ENCODE measurements around the gene ACOT9. TPM values are rescaled to one million over a fixed set of nuclear protein-coding genes. Genes with fewer than 3 reads are reported as not detected.

The ACOT9 gene, protein sequence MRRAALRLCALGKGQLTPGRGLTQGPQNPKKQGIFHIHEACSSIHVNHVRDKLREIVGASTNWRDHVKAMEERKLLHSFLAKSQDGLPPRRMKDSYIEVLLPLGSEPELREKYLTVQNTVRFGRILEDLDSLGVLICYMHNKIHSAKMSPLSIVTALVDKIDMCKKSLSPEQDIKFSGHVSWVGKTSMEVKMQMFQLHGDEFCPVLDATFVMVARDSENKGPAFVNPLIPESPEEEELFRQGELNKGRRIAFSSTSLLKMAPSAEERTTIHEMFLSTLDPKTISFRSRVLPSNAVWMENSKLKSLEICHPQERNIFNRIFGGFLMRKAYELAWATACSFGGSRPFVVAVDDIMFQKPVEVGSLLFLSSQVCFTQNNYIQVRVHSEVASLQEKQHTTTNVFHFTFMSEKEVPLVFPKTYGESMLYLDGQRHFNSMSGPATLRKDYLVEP
- 99.1 TPM for total RNA-seq (ENCODE audit: unreplicated experiment)
- long read RNA-seq, transcript ACOT9-201 (15 exons, 1,675 nt) = major isoform, 62 of 90 reads
- long read RNA-seq, transcript ACOT9-204 (16 exons, 3,117 nt) = minor isoform, 8 of 90 reads
- long read RNA-seq, partial matches to known transcripts = 7 of 90 reads
- long read RNA-seq, other reads (novel, unspliced or antisense) = 13 of 90 reads

DNA sequence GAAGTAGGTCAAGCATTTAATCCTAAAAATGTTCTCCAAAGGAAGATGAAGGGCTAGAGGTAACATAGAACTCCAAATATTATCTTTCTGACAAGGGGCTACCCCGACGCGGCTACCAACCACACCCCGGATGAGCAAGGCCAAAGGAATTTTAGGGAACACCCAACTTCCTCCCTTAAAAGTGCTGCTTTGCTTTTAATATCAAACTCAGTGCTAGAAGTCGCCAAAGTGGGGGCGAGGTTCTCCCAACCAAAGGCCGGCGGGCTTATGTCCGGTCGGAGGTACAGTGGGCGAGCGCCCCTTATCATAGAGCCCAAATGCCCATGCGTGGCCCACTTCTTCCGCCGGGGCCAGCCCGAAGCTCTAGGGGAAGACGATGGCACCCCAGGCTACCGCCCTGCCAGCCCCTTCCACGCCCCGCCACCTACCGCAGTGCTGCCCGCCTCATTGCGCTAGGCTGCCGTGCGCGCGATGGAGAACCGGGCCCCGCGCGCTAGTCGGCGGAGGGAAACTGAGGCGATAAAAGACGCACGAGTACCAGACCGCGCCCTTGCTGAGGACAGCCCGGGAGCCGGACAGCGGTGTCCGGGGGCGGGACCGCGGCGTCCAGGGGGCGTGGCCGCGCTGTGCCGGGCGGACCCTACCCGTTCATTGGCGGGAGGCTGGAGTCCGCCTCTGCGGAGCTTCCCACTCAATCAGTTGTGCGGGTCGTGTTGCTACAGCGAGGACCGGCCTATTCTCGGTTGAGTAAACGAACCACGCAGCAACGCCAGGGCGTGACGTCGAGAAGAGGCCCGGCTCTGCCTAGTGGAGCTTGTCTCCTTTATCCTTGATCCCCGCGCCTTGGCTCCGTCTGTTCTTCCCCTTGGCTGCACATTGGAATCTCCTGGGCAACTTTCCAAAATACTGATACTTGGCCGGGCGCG lies at the start of gene ACOT9:
Gene ACOT9, minus strand, starts transcription at position 580 of the 926 bp plus-strand sequence. Its CDS starts 132 bp downstream, at position 448.
- DNase-seq (ENCODE audit: low spot score) = peak; percentile 76
- H3K36me3 Mint-ChIP-seq (ENCODE audit: low read depth, unreplicated experiment) = peaks cover 5% of the 10 kb centered on the region
- H3K27me3 Mint-ChIP-seq (ENCODE audit: unreplicated experiment) = peaks cover 11% of the 10 kb centered on the region
- H3K4me1 Mint-ChIP-seq (ENCODE audit: unreplicated experiment) = peaks cover 20% of the 10 kb centered on the region
- peak within 1 kb of the TSS; percentile 96 for H3K4me3 Mint-ChIP-seq (ENCODE audit: unreplicated experiment)
- H3K27ac Mint-ChIP-seq (ENCODE audit: unreplicated experiment) = peak within 1 kb of the TSS; percentile 95
- no peaks in the 10 kb centered on the region for H3K9me3 Mint-ChIP-seq (ENCODE audit: unreplicated experiment)
- TF ChIP-seq, protein P1, sequence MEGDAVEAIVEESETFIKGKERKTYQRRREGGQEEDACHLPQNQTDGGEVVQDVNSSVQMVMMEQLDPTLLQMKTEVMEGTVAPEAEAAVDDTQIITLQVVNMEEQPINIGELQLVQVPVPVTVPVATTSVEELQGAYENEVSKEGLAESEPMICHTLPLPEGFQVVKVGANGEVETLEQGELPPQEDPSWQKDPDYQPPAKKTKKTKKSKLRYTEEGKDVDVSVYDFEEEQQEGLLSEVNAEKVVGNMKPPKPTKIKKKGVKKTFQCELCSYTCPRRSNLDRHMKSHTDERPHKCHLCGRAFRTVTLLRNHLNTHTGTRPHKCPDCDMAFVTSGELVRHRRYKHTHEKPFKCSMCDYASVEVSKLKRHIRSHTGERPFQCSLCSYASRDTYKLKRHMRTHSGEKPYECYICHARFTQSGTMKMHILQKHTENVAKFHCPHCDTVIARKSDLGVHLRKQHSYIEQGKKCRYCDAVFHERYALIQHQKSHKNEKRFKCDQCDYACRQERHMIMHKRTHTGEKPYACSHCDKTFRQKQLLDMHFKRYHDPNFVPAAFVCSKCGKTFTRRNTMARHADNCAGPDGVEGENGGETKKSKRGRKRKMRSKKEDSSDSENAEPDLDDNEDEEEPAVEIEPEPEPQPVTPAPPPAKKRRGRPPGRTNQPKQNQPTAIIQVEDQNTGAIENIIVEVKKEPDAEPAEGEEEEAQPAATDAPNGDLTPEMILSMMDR (IDR thresholded peaks at IDR 0.05; ENCODE audit: unreplicated experiment) = no peak

DNA sequence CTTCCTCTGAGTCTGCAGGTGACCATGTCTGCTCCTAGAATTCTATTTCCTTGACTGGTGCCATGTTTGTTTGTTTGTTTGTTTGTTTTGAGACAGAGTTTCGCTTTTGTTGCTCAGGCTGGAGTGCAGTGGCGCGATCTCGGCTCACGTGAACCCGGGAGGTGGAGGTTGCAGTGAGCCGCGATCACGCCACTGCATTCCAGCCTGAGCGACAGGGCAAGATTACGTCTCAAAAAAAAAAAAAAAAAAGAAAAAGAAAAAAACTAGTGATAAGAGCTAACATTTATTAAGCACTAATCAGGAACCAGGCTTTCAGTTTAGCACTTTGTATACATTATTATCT lies 47.0 kb upstream of the ACOT9 start:
- Mint-ChIP-seq H3K4me3 (ENCODE audit: unreplicated experiment) (no peak overlapping the region), H3K27me3 (ENCODE audit: unreplicated experiment) (no peaks in the 10 kb centered on the region)
- TF ChIP-seq, protein P1 (IDR thresholded peaks at IDR 0.05; ENCODE audit: unreplicated experiment) = no peak

DNA sequence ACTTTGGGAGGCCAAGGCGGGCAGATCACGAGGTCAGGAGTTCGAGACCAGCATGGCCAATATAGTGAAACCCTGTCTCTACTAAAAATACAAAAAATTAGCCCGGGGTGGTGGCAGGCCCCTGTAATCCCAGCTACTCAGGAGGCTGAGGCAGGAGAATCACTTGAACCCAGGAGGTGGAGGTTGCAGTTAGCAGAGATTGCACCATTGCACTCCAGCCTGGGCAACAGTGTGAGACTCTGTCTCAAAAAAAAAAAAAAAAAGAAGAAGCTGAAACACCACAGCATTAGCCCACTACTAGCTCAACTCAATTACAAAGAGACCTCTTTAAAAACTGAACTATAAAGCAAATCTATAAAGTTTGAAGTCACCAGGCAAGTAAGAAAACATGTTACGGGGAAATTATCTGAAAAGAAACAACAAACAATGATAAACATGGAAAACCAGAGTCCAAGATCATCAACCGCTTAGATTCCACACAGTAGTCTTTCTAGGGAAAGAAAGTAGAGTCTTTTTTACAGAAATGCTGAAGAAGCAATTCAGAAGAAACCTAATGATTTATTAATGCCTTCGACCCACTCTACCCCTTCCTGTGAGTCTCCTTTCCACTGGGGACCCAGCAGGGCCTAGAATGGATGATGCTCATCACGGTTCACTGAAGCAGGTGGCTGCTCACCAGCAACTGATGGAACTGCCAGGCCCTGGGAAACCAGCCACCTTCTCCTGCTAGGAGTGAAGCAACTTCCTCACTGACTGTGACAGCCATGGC lies 46.5 kb upstream of the ACOT9 start:
- no peak overlapping the region for H3K4me3 Mint-ChIP-seq (ENCODE audit: unreplicated experiment)
- TF ChIP-seq, protein P1 (IDR thresholded peaks at IDR 0.05; ENCODE audit: unreplicated experiment) = no peak
- no peak overlapping the region for H3K27ac Mint-ChIP-seq (ENCODE audit: unreplicated experiment)
- H3K9me3 Mint-ChIP-seq (ENCODE audit: unreplicated experiment) = no peaks in the 10 kb centered on the region
- no peaks in the 10 kb centered on the region for H3K27me3 Mint-ChIP-seq (ENCODE audit: unreplicated experiment)
- no peak for DNase-seq (ENCODE audit: low spot score)
- H3K4me1 Mint-ChIP-seq (ENCODE audit: unreplicated experiment) = peaks cover 19% of the 10 kb centered on the region
- peaks cover 14% of the 10 kb centered on the region for H3K36me3 Mint-ChIP-seq (ENCODE audit: low read depth, unreplicated experiment)

More for the DNA sequence above, 47.0 kb upstream of the ACOT9 start:
- H3K9me3 Mint-ChIP-seq (ENCODE audit: unreplicated experiment) = no peaks in the 10 kb centered on the region
- no peak for DNase-seq (ENCODE audit: low spot score)
- peaks cover 22% of the 10 kb centered on the region for H3K4me1 Mint-ChIP-seq (ENCODE audit: unreplicated experiment)
- H3K27ac Mint-ChIP-seq (ENCODE audit: unreplicated experiment) = no peak overlapping the region
- peaks cover 8% of the 10 kb centered on the region for H3K36me3 Mint-ChIP-seq (ENCODE audit: low read depth, unreplicated experiment)

DNA sequence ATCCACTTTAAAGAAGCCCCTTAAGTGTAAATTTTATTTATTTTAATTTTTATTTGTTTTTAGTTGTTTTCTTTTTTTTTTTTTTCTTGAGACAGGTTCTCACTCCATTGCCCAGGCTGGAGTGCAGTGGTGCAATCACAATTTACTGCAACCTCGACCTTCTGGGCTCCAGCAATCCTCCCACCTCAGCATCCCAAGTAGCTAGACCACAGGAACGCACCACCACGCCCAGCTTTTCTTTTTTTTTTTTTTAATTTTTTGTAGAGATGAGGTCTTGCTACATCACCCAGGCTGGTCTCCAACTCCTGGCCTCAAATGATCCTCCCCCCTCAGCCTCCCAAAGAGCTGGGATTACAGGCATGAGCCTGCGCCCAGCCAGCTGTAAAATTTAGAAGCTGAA lies 45.9 kb upstream of the ACOT9 start:
- TF ChIP-seq, protein P1 (IDR thresholded peaks at IDR 0.05; ENCODE audit: unreplicated experiment) = no peak
- H3K4me1 Mint-ChIP-seq (ENCODE audit: unreplicated experiment) = peaks cover 24% of the 10 kb centered on the region
- no peaks in the 10 kb centered on the region for H3K27me3 Mint-ChIP-seq (ENCODE audit: unreplicated experiment)
- no peaks in the 10 kb centered on the region for H3K9me3 Mint-ChIP-seq (ENCODE audit: unreplicated experiment)
- no peak overlapping the region for H3K27ac Mint-ChIP-seq (ENCODE audit: unreplicated experiment)
- no peak for DNase-seq (ENCODE audit: low spot score)
- no peak overlapping the region for H3K4me3 Mint-ChIP-seq (ENCODE audit: unreplicated experiment)
- peaks cover 20% of the 10 kb centered on the region for H3K36me3 Mint-ChIP-seq (ENCODE audit: low read depth, unreplicated experiment)
